ENCODE results near the gene SHC3. TPM values are rescaled to one million over a fixed set of nuclear protein-coding genes. Genes with fewer than 3 reads are reported as not detected.

SHC3 gene
- total and polyA plus RNA-seq, 8 donors: 0.15 to 1.7 (median 1.0) TPM

GRCh38 chr9:88983865-88984542, 194.6 kb downstream of the SHC3 start:
- no peak for DNase-seq
- Histone ChIP-seq H3K9me3 (no peaks in the 10 kb centered on the region), H3K4me3 (no peak overlapping the region), H3K36me3 (no peaks in the 10 kb centered on the region), H3K27me3 (no peaks in the 10 kb centered on the region), H3K4me1 (peaks cover 0 to 2% (median under 1%) of the 10 kb centered on the region in 4 donors), H3K27ac (no peak overlapping the region)
- intact Hi-C loops (cut with DNase I; ENCODE audit: low total_unique reads): no loop called here
- no peak for TF ChIP-seq EP300 (IDR thresholded peaks at IDR 0.05)
- no peak for TF ChIP-seq POLR2A (IDR thresholded peaks at IDR 0.05)
- TF ChIP-seq POLR2AphosphoS5 (IDR thresholded peaks at IDR 0.05): no peak
- no peak for TF ChIP-seq CTCF (IDR thresholded peaks at IDR 0.05)
- 70 to 89% (median 73%) methylated on average over 2 of the region's 2 CpGs for WGBS, 5 donors

GRCh38 chr9:88980740-88981203, 197.8 kb downstream of the SHC3 start:
- TF ChIP-seq POLR2AphosphoS5 (IDR thresholded peaks at IDR 0.05) (peak in 1 of 3 donors; percentile 12), CTCF (IDR thresholded peaks at IDR 0.05) (no peak)
- no peaks in the 10 kb centered on the region for H3K36me3 ChIP-seq
- DNase-seq: no peak
- WGBS, 5 donors: 50 to 82% (median 74%) methylated on average over 1 of the region's 1 CpG
- no peak overlapping the region for H3K4me3 ChIP-seq
- intact Hi-C loops (cut with DNase I; ENCODE audit: low total_unique reads): no loop called here
- H3K4me1 ChIP-seq: no peaks in the 10 kb centered on the region
- no peaks in the 10 kb centered on the region for H3K27me3 ChIP-seq
- H3K9me3 ChIP-seq: no peaks in the 10 kb centered on the region
- peak overlapping the region in 1 of 5 donors; percentile 25 for H3K27ac ChIP-seq

GRCh38 chr9:88979791-88980190, 198.8 kb downstream of the SHC3 start:
- Histone ChIP-seq H3K4me1 (no peaks in the 10 kb centered on the region), H3K9me3 (no peaks in the 10 kb centered on the region), H3K27me3 (no peaks in the 10 kb centered on the region), H3K4me3 (no peak overlapping the region), H3K36me3 (no peaks in the 10 kb centered on the region), H3K27ac (no peak overlapping the region)
- DNase-seq: no peak
- 79 to 96% (median 88%) methylated on average over 2 of the region's 2 CpGs for WGBS, 5 donors
- intact Hi-C loops (cut with DNase I; ENCODE audit: low total_unique reads): no loop called here
- TF ChIP-seq POLR2AphosphoS5 (IDR thresholded peaks at IDR 0.05) (no peak), CTCF (IDR thresholded peaks at IDR 0.05) (no peak), POLR2A (IDR thresholded peaks at IDR 0.05) (no peak), EP300 (IDR thresholded peaks at IDR 0.05) (no peak)

GRCh38 chr9:88979021-88979420, 199.6 kb downstream of the SHC3 start:
- intact Hi-C loops (cut with DNase I; ENCODE audit: low total_unique reads): no loop called here
- Histone ChIP-seq H3K9me3 (no peaks in the 10 kb centered on the region), H3K4me3 (no peak overlapping the region), H3K27ac (no peak overlapping the region), H3K4me1 (no peaks in the 10 kb centered on the region), H3K27me3 (no peaks in the 10 kb centered on the region), H3K36me3 (no peaks in the 10 kb centered on the region)
- no peak for TF ChIP-seq POLR2A (IDR thresholded peaks at IDR 0.05)
- no peak for TF ChIP-seq CTCF (IDR thresholded peaks at IDR 0.05)
- no peak for TF ChIP-seq EP300 (IDR thresholded peaks at IDR 0.05)
- no peak for TF ChIP-seq POLR2AphosphoS5 (IDR thresholded peaks at IDR 0.05)
- 76 to 94% (median 86%) methylated on average over 2 of the region's 2 CpGs for WGBS, 5 donors
- DNase-seq: no peak

Data from stomach (tissue), 9 donors.